ENCODE measurements around the gene EIF2A.
"Not testable (repeated sequence)": the region's sequence is repeated elsewhere in the genome, so short reads cannot be mapped to it uniquely, and the experiment has no call there.

The EIF2A gene

DNA sequence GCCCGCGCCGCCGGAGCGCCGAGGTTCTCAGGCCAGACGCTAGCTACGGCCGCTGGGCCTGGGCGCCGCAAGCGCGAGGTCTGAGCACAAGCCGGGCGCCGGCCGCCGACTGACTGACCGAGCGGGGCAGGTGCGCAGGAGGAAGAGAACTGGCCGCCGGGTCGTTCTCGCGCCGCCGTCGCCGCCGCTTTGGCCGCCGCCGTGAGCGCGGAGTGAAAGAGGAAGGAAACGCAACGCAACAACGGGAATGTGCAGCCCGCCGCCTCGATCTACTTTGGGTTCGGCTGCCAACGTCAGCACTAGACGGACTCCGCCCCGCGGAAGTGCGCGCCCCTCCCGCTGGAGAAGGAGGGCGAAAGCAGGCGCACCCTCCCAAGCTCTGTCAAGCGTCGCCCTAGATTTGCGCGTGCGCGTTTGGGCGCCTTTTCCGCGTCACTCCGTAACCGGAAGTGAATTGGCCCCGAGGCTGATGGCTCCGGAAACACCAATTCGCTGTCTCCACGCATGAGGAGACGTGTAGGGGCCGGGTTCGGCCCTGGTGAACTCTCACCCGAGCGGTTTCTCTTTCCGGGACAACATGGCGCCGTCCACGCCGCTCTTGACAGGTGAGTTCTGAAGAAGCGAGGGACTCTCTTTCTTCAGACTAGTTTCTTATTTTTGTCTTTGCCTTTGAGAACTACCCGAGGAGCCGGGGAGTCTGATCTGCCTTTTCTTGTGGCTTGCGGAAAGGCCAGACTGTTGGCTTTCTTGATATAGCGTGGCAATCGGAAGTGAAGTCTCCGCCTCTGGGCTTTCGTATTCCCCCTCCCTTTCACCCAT, at the start of gene EIF2A, which contains the start of gene SERP1:
Gene EIF2A (plus strand): TSS at position 562 of the 819 bp plus-strand sequence. CDS start 16 bp downstream, at position 578.
Gene SERP1 (minus strand): TSS at position 271 of the 819 bp plus-strand sequence. CDS start 361 bp downstream, outside the sequence.
- peak; percentile 98 for DNase-seq

DNA sequence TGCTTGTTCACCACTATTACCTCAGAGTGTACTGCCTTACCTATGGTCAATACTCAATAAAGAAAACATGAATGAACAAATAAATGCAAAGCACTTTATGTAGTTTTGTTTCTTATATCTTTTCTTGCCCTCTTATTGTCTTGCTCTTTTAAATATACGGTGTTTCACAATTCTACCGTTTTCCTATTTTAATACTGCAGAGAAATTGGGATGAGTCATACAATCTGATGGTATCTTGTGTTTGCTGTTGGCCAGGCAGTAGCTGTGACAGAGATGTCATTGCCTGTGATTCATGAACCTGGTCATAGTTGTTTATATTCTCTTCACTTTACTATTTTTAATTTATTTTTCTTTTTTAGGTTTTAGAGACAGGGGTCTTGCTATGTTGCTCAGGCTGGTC, 48.6 kb upstream of the EIF2A start:
- peak; percentile 53 for DNase-seq

DNA sequence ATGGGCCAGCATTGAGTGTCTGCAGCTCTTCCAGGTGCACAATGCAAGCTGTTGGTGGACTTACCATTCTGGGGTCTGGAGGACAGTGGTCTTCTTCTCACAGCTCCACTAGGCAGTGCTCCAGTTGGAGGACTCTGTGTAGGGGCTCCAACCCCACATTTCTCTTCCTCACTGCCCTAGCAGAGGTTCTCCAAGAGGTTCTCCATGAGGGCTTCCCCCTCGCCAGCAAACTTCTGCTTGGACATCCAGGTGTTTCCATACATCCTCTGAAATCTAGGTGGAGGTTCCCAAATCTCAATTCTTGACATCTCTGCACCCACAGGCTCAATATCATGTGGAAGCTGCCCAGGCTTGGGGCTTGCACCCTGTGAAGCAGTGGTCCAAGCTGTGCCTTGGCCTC, 45.6 kb upstream of the EIF2A start:
- DNase-seq, result not testable (repeated sequence)

DNA sequence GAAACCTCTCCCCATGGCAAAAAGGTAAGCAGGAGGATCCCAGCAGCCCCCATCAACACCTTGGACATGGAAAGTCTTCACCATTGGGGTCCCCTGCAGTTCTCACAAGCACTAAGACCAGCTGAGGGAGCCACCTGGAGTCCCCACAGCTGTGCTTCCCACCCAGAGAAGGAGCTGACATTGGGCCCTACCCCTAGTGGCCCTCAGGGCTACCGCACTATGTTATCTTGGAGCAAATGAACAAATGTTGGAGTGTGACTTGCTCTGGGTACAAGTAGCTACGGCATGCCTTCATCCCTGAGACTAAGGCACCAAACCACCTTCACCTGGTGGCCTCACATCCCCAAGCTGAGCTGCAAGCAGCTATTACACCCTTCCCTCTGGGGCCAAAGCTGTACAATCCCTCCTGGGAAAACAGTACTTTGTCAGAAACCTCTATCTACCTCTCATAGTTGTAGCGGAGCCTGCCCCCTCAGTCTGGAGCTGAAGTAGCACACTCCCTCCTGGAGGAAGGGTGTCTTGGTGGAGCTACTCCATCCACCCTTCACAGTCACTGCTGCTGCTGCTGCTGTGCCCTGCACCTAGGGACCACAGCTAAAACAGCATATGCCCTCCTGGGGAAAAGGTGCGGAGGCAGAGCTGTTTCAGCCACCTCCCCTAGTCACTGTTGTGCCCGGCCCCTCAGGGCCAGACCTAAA, 43.0 kb upstream of the EIF2A start:
- no peak for DNase-seq

DNA sequence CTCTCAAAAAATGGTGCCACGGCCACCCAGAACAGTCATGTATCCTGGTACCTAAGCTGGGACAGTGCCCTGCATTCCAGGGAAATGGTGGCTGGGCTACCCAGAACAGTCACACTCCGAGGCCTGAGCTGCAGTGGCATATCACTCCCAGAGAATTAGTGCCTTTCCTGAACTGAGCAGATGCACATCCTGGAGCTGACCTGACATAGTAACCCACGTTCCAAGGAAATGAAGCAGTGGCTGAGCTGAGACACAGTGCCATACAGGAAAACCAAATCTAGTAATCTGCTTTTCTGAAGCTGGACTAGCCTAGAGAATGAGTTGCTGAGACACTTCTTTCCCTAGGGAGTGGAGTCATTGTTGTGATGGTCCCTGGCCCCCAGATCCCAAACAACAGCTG, 42.1 kb upstream of the EIF2A start:
- no peak for DNase-seq

DNA sequence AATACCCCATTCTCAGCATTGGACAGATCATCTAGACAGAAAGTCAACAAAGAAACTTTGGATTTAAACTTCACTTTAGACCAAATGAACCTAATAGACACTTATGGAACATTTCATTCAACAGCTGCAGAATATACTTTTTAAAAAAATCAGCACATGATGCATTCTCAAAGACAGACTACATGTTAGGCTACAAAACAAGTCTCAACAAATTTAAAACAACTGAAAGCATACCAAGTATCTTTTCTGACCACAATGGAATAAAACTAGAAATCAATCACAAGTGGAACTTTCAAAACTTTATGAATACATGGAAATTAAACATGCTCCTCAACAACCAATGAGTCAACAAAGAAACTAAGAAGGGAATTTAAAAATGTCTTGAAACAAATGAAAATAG, 38.2 kb upstream of the EIF2A start:
- no peak for DNase-seq

DNA sequence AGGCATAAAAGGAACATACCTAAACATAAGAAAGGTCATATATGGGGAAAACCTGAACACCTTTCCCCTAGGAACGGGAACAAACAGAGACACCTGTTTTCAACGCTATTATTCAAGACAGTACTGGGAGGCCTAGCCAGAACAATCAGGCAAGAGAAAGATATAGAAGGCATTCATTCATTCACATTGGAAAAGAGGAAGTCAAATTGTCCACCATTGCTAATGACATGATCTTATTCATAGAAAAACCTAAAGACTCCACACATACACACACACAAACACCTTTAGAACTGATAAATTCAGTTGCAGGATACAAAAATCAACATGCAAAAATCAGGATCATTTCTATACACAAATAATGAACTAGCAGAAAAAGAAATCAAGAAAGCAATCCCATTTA, 36.8 kb upstream of the EIF2A start:
- peak; percentile 3 for DNase-seq

DNA sequence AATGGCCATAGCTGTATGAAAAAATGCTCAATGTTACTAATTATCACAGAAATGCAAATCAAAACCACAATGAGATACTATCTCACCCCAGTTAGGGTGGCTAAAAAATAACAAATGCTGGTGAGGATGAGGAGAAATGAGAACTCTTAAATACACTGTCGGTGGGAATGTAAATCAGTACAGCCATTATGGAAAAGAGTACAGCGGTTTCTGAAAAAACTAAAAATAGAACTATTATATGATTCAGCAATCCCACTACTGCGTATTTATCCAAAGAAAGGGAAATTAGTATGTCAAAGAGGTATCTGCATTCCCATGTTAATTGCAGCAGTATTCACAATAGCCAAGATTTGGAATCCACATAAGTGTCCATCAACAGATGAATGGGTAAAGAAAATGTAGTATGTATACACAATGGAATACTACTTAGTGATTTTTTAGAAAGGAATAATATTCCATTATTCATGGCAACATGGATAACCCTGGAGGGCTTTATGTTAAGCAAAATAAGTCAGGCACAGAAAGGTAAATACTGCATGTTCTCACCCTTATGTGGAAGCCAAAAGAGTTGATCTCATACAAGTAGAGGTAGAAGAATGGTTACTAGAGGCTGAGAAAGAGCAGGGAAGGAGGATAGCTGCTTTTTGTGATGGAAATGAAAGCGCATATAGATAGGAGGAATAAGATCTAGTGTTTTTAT, 35.3 kb upstream of the EIF2A start:
- DNase-seq, result no peak

DNA sequence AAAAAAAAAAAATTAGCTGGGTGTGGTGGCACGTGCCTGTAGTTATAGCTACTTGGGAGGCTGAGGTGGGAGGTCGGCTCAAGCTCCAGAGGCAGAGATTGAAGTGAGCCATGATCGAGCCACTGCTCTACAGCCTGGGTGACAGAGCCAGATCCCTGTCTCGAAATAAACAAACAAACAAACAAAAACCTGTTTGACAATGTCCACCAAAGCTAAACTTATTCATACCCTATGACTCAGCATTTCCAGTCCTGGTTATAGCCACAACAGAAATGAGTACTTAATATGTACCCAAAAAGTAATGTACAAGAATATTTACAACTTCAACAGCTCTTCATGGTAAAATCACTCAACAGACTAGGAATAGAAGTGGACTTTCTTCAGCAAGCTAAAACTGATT, 31.4 kb upstream of the EIF2A start:
- DNase-seq, result no peak

DNA sequence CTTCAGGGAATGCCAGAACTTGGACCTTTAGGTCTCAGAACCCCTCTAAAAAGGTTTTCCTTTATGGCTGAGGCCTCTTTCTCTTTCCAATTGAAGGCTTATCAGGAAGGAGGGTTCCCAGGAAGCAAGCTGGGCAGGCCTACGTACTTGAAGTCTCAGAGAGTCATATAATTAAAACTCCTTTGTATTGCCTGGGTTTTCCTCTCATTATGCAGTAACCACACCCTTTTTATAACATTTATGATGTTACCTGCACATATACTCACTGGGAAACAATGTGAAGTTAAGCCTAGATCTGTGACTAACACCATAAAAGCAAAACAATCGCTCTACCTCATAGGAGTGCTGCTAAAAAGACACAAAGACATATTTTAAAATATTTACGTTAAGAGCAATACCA, 27.6 kb upstream of the EIF2A start:
- no peak for DNase-seq

DNA sequence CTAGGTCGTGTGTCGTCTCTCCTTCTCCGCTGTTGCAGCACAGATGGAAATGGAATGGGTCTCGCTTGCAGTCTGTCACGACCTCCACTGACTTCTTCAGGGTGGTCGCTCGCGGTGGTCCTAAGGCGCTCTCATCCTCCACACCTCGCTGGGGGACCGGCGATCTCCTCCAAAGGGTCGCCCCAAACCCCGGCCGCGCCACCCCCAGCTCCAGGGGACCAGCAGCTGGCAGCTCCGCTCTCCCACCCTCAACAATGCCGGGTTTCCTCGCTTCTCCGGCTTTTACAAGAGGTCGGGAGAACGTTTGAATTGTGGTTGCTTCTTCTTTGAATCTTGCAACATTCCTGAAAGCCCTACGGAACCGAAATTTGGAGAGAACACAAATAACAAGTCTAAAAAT, 26.2 kb upstream of the EIF2A start:
- DNase-seq, result no peak

DNA sequence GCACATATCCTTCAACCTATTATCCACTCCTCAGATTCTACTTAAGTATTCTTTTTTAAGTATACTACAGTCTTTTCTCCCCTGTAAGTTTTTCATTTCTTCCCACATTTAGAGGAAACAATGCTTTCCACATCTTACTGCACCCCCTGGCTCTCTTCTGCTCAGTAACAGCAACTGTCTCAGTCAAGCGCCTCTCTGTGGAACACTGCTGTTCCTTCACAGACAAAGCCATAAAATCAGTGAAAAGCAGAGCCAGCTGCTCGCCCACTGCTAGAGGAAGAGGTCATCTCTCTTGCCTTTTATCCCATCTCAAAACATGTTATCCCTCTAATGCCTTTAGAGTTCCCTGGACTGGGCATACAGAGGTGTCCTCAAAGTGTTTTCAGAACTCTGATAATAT, 25.1 kb upstream of the EIF2A start:
- DNase-seq, result peak; percentile 43

DNA sequence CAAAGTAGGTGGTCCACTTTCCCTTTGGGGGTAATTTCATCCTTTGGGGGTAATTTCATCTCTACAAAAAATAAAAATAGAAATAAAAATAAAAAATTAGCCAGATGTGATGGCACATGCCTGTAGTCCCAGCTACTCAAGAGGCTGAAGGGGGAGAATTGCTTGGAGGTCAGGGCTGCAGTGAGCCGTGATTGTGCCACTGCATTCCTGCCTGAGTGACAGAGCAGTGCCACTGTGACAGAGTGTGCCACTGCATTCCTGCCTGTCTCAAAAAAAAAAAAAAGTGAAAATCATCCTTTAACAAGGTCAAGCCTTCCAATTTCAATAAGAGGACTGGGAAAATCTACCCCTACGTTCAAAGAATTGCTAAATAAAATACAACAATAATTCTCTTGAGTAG, 23.0 kb upstream of the EIF2A start:
- DNase-seq, result no peak

DNA sequence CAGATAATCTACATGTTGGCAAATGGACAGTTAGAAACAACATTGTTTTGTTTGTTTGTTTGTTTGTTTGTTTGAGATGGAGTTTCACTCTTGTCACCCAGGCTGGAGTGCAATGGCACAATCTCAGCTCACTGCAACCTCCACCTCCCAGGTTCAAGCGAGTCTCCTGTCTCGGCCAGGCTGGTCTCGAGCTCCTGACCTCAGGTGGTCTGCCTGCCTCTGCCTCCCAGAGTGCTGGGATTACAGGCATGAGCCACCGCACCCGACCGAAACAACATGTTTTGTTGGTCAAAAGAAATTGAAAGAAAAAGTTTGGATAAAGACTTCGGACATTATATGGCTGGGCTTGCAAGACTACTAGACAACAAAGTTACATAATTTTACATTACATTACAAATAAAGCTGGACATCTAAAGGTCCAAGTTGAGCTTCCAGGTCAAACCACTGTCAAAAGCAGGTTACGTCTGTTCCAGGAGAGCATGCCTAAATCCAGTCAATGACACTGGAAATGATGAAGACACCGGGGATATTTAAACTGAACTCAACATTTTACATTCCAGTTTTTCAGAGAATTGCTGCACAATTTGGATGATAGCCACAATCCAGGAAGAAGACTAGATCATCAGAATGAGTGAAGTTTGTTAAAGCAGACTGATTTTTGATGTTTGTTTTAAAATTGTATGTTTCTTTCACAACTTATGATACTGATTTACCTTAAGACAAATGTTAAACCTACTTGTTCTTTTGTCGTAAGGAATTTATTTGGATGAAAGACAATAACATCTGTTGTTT, 18.9 kb upstream of the EIF2A start:
- no peak for DNase-seq

DNA sequence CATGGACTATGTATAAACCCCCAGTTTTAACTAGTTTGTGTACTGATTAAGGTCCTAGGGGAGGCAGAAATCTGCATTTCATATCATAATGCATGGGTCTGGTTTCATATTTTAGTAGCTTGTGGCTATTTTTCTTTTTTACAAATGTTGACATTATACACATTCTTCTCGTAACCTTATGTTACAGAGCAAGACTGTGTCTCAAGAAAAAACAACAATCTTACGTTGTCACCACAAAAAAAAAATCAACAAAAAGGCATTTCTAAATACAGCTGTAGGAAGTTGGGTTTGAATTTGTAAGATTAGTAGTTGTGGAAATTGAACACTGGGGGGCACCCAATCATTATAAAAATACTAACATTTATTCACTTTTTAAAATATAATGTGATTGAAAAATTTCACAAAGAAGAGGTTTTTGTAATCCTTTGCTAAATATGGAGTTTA, 18.2 kb upstream of the EIF2A start:
- DNase-seq, result peak; percentile 39

DNA sequence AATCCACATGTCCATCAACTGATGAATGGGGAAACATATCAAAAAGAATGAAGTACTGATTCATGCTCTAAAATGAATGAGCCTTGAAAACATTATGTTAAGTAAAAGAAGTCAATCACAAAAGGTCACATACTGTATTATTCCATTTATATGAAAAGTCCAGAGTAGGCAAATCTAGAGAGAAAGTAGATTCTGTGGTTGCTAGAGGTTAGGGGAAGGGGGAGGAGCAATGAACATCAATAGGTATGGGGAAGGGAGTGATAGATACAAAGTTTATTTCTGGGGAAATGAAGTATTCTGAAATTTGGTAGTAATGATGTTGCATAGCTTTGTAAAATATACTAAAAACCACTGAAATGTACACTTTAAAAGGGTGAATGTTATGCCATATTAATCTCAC, 14.8 kb upstream of the EIF2A start:
- no peak for DNase-seq

DNA sequence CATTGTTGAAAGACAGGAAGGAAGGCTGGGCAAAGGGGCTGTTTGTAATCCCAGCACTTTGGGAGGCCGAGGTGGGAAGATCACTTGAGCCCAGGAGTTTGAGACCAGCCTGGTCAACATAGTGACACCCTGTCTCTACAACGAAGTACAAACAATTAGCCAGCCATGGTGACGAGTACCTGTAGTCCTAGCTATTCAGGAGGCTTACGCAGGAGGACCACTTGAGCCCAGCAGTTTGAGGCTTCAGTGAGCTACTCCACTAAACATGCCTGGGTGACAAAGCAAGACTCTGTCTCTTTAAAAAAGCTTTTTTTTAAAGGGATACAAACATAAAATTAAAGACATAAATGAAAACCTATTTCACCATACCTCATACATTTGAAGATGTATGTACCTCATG, 11.4 kb upstream of the EIF2A start:
- DNase-seq, result no peak

DNA sequence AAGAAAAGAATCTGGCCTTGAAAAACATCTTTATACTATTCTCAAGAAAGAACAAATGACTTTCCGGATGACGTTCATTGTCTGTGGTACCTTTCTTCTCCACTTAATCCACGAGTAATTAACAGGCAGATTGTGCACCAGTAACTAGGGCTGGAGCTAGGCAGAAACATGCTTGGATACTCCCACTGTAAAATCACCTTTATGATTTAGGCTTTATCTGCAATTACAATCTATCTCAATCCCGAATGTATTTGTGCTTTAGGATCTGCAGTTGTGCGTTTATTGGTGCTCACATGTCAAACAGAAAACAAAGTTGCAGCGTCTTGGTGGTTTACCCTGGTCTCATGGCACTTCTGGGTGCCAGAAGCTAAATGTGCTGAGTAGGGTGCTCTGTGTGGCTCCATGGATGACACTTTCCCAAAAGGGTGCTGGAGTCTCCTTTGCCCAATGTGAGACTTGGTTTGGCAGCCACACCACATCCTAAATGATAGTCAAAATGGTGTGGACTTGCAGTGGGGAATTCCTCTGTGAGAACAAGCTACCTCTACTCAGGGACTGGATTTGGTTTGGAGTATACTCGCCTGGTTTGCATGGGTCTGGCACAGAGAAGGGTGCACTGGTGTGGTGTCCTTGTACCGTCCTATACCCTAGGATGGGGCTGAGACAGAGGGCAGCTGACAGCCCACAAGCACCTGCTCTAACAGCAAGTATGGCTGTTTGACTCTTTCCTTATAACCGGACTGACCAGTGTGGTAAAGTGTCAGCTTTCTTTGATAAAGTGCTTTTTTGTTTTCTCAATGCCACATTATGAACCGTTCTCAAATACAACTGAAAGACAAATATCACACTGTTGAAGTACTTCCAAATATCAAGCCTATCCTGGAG, 8.0 kb upstream of the EIF2A start:
- DNase-seq, result no peak

DNA sequence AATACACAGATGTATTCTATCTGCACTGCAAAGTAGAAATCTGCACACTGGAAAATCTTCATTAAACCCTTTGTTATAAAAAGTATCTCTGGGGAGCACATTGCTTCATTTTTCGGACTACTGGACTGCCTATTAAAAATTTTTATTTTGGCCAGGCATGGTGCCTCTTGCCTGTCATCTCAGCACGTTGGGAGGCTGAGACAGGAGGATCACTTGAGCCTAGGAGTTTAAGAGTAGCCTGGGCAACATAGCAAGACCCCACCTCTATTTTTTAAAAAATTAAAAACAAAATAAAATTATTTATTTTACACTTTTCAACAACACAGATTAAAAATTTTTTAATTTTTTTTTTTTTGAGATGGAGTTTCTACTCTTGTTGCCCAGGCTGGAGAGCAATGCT, 6.3 kb upstream of the EIF2A start:
- no peak for DNase-seq

DNA sequence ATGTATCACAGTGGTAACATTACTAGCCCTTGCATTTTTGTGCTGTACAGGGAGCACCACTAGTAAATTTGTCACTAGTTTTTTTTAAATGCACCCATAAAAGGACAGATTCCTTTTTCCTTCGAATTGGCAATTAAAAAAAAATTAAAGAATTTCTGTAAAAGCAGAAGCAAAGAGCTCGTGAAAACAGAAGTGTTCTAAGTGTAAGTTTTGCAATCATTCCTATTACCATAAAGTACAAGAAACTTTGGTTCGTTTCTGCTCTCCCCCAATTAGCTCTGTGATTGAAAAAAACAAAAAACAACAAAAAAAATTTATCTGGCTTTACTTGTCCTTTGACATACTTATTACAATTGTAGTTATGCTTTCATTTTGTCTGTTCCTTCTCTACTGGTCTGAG, 5.6 kb upstream of the EIF2A start:
- DNase-seq, result no peak

DNA sequence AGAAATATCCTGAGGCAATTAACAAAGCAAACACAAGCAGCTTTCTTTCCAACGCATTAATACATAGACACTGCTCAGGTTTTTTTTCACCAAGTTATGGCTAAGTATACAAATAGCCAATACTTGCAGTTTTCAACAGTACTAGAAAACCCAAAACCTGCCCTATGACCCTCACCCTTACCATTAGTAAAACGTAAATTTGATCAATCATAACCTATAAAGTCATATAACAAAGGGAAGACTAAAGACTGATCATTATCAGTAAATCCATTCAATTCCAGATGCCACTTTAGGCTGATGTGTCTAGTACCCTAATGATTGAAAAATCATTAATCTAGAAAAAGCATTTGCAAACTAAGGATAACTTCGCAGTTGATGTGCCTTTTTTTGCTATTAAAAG, 3.5 kb upstream of the EIF2A start:
- DNase-seq, result no peak

DNA sequence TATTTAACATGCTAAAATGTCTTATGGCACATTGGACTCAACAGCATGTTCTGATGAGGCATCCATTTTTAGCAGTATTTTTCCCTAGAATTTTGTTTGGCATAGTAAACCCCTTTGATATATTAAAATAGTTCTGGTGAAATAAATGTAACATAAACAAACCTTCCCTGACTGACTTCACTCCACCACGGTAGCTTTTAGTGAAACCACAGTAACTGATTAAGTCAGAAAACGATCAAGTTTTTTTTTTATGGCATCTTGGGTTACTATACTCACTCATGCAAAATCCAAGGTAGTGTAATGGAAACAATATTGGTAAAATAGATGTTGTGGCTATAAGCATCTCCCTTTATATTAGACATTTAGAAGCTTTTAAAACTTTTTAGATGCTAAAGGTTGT, 3.1 kb upstream of the EIF2A start:
- DNase-seq, result no peak
